ENCODE measurements around the gene ELOVL7. TPM values are rescaled to one million over a fixed set of nuclear protein-coding genes. Genes with fewer than 3 reads are reported as not detected.

Gene ELOVL7
- total and polyA plus RNA-seq, 2 of the 4 experiments (the other 2 are of a cell fraction) = 0.18 TPM; not detected in 1

DNA sequence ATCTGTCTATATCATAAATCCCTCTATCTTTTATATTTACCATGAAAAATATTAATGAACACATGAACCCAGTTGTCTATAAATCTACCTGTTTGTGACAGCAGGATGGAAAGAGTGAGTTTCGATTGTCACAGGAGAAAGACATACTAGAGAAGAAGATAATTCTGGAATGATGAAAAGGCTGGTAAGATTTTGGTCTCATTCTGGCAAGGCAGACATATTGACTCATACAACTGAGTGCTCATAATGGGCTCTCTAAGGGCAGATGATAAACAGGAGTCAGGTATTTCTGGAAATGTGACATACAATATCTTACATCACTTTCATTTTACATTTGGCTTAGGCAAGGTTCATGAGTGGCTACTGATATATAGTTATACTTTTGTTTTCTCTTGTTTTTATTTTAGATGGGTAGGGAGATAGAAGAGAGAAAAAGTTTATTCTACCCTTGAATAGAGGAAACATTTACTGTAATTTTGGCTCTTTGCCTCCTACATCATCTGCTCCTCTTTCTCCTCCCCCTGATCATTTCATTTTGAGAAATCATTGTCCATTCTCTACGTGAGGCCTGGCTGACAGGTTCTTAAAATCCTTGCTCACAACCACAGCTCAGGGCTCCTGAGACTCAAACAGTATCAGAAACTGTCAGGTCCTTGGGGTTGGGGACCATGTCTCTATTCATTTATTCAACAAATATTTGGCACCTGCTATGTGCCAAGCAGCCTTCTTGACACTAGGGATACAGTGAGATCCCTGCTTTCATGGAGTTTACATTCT, 14.4 kb downstream of the ELOVL7 start:
- Histone ChIP-seq H3K36me3 (ENCODE audit: control insufficient read depth, insufficient read depth, low read length) (no peaks in the 10 kb centered on the region), H2BK15ac (ENCODE audit: low read depth, low read length) (no peak overlapping the region), H2BK5ac (ENCODE audit: low read depth, low read length, poor library complexity, severe bottlenecking) (no peak overlapping the region), H2BK20ac (ENCODE audit: low read depth, low read length) (no peak overlapping the region), H3K9me3 (ENCODE audit: control insufficient read depth, insufficient read depth, low read length) (no peaks in the 10 kb centered on the region), H2AK5ac (ENCODE audit: low read depth, low read length) (no peak overlapping the region), H3K56ac (ENCODE audit: extremely low read depth, insufficient read depth, low read length) (no peak overlapping the region), H3K4me3 (ENCODE audit: insufficient read depth, low read depth, low read length) (no peak overlapping the region), H4K5ac (ENCODE audit: low read depth, low read length) (no peak overlapping the region), H3K4ac (ENCODE audit: low read depth, low read length) (no peak overlapping the region), H3K23ac (ENCODE audit: low read depth, low read length) (no peak overlapping the region), H4K20me1 (ENCODE audit: insufficient read depth, low read length) (no peaks in the 10 kb centered on the region), H3K4me2 (ENCODE audit: low read depth, low read length) (no peak overlapping the region), H4K91ac (ENCODE audit: insufficient read depth, low read depth, low read length) (no peak overlapping the region), H3K14ac (replicated peaks; ENCODE audit: low read depth, low read length) (no peak overlapping the region), H3K9ac (ENCODE audit: low read depth, low read length) (no peak overlapping the region), H3K79me1 (ENCODE audit: low read depth in 1 of 2, low read length in 2 of 2) (no peaks in the 10 kb centered on the region), H3K27ac (ENCODE audit: insufficient read depth, low read length) (no peak overlapping the region), H4K8ac (ENCODE audit: low read depth in 2 of 2, low read length in 2 of 2) (no peak overlapping the region), H2AK9ac (replicated peaks; ENCODE audit: low read depth, low read length, poor library complexity) (no peak overlapping the region), H3K4me1 (ENCODE audit: control insufficient read depth, insufficient read depth, low read length) (no peaks in the 10 kb centered on the region), H3K18ac (ENCODE audit: low read depth, low read length) (no peak overlapping the region), H2BK120ac (ENCODE audit: low read depth, low read length) (no peak overlapping the region), H3K27me3 (ENCODE audit: control insufficient read depth, insufficient read depth, low read length) (no peaks in the 10 kb centered on the region), H3K9me1 (ENCODE audit: insufficient read depth, low read length) (no peaks in the 10 kb centered on the region), H2AFZ (replicated peaks; ENCODE audit: low read length, poor library complexity) (no peak overlapping the region)
- 20% methylated on average over 1 of the region's 2 CpGs; no CpG with 5 or more reads in 1 of the 2 experiments for WGBS, 2 experiments (ENCODE audit: extremely low coverage in 2 of 2, insufficient read length in 1 of 2)
- ChIA-PET CTCF (no interaction called here), POLR2A (ENCODE audit: unreplicated experiment) (no interaction called here)
- in situ Hi-C loops (cut with MboI; ENCODE audit: low sequenced_read_pairs) (no loop called here), dilution Hi-C loops (cut with HindIII; ENCODE audit: low sequenced_read_pairs, unreplicated experiment) (no loop called here), intact Hi-C loops (cut with micrococcal nuclease) (no loop called here)
- TF ChIP-seq BHLHE40 (IDR thresholded peaks at IDR 0.05; ENCODE audit: low read depth, low read length) (no peak), POLR2A (IDR thresholded peaks at IDR 0.05; ENCODE audit: low read depth, low read length) (no peak), FOS (IDR thresholded peaks at IDR 0.05; ENCODE audit: low read depth, low read length) (no peak), MXI1 (IDR thresholded peaks at IDR 0.05; ENCODE audit: borderline replicate concordance, low read depth, low read length) (no peak), MAFK (IDR thresholded peaks at IDR 0.05; ENCODE audit: low read depth, low read length) (no peak), MAZ (IDR thresholded peaks at IDR 0.05; ENCODE audit: borderline replicate concordance, low read depth, low read length) (no peak), NFE2L2 (IDR thresholded peaks at IDR 0.05; ENCODE audit: low read depth, low read length) (no peak), RAD21 (IDR thresholded peaks at IDR 0.05; ENCODE audit: low read length) (no peak), RCOR1 (IDR thresholded peaks at IDR 0.05; ENCODE audit: insufficient replicate concordance, low read length) (no peak), CEBPB (IDR thresholded peaks at IDR 0.05; ENCODE audit: low read depth, low read length) (no peak), SMC3 (IDR thresholded peaks at IDR 0.05; ENCODE audit: low read depth, low read length) (no peak), CHD1 (IDR thresholded peaks at IDR 0.05; ENCODE audit: low read depth, low read length) (no peak), RFX5 (IDR thresholded peaks at IDR 0.05; ENCODE audit: low read depth, low read length) (no peak)
- TF ChIP-seq, protein P1, sequence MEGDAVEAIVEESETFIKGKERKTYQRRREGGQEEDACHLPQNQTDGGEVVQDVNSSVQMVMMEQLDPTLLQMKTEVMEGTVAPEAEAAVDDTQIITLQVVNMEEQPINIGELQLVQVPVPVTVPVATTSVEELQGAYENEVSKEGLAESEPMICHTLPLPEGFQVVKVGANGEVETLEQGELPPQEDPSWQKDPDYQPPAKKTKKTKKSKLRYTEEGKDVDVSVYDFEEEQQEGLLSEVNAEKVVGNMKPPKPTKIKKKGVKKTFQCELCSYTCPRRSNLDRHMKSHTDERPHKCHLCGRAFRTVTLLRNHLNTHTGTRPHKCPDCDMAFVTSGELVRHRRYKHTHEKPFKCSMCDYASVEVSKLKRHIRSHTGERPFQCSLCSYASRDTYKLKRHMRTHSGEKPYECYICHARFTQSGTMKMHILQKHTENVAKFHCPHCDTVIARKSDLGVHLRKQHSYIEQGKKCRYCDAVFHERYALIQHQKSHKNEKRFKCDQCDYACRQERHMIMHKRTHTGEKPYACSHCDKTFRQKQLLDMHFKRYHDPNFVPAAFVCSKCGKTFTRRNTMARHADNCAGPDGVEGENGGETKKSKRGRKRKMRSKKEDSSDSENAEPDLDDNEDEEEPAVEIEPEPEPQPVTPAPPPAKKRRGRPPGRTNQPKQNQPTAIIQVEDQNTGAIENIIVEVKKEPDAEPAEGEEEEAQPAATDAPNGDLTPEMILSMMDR (conservative IDR thresholded peaks at IDR 0.05; ENCODE audit: low read depth, low read length) = no peak
- TF ChIP-seq, protein P2, sequence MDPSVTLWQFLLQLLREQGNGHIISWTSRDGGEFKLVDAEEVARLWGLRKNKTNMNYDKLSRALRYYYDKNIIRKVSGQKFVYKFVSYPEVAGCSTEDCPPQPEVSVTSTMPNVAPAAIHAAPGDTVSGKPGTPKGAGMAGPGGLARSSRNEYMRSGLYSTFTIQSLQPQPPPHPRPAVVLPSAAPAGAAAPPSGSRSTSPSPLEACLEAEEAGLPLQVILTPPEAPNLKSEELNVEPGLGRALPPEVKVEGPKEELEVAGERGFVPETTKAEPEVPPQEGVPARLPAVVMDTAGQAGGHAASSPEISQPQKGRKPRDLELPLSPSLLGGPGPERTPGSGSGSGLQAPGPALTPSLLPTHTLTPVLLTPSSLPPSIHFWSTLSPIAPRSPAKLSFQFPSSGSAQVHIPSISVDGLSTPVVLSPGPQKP (IDR thresholded peaks at IDR 0.05; ENCODE audit: borderline replicate concordance, low read depth, low read length) = no peak
- TF ChIP-seq, protein P3, sequence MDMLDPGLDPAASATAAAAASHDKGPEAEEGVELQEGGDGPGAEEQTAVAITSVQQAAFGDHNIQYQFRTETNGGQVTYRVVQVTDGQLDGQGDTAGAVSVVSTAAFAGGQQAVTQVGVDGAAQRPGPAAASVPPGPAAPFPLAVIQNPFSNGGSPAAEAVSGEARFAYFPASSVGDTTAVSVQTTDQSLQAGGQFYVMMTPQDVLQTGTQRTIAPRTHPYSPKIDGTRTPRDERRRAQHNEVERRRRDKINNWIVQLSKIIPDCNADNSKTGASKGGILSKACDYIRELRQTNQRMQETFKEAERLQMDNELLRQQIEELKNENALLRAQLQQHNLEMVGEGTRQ (IDR thresholded peaks at IDR 0.05; ENCODE audit: low read depth, low read length) = no peak
- no peak for DNase-seq
- ATAC-seq (ENCODE audit: low read depth) = no peak
- no TSS peak for BruUV-seq (replicated peaks)

All from IMR-90 (cell line).